Stimulated activated CD4-positive, alpha-beta T cell treated with anti-CD3 and anti-CD28 coated beads, TNF-alpha, amount 100 ng/mL, for 24 hours (primary cell): ENCODE results near the gene SECISBP2L.
"Not testable (repeated sequence)": the region's sequence is repeated elsewhere in the genome, so short reads cannot be mapped to it uniquely, and the experiment has no call there.

Source experiments
- DNase-seq, 3 experiments: peaks; one replicate each; pipeline ENCODE4 v3.0.0-alpha.2; 2020; ENCODE audit warnings: low read depth in 3 of 3

Gene SECISBP2L

DNA sequence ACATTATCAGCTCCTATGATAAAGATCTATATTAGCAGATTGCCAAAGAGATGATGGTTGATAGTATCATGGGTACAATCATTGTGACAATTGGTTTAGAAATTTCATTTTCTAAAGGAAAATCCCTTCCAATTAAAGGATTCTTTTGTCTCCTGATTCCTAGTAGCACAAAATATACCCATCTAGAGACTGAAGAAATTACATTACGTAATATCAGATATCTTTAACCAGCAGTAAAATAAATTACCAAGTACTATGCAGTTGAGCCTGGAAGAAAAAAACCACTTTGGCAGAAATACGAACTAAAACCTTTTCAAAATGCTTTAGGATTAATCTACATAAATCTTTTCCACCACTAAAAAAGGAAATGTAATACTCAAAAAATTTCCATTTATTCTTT lies 46.9 kb downstream of the SECISBP2L start:
- no peak for DNase-seq

DNA sequence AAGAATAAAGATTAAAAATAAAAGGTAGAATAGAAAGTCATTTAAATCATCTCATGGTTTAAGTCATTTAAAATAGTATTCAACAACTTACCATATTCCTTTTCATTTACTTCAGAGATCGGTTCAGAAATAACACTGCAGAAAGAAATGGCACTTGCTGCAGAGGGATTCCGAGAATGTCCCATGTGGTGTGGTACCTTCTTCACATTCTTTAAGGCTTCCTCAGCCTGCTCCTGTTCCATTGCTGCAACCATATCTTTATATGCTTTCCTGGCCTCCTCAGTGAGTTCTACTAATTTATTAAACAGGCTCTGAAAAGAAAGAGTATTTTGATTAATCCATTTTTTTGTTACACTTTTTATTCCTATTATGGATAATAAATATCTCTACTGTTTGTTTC lies 50.0 kb downstream of the SECISBP2L start:
- DNase-seq, result no peak

DNA sequence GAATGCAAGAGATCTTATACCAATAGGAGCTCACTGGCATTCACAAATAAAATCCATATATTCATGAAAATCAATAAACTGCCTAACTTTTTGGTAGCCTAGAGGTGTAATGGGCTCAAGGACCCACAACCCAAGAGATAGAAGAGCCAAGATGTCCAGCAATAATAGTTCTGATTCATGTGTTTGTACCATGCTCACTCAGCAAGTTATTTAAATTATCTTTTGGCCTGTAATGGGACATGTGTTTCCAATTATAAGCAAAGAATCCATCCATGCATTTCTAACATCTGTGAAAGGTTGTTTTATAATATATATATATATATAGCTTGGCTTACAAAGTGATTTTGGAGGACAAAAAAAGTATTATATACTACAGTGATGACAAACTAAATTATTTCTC lies 52.9 kb downstream of the SECISBP2L start:
- no peak for DNase-seq

DNA sequence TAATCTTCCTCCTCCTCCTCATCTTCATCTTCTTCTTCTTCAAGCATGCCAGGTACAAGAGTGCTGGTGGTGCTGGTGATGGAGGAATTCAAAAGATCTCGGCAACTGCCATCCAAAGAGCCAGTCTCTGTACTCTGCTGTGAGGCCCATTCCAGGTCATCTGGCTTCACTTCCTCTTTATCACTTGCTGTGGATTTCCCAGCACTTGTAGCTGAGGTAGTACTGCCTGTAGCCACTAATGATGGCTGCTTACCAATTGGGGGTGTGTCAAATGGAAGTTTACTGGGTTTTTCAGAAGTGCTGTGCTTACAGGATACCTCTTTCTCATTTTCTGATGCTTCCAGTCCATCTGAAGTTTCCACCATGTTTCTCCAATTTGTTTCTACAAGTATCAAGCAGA lies 53.7 kb downstream of the SECISBP2L start:
- DNase-seq, result no peak

DNA sequence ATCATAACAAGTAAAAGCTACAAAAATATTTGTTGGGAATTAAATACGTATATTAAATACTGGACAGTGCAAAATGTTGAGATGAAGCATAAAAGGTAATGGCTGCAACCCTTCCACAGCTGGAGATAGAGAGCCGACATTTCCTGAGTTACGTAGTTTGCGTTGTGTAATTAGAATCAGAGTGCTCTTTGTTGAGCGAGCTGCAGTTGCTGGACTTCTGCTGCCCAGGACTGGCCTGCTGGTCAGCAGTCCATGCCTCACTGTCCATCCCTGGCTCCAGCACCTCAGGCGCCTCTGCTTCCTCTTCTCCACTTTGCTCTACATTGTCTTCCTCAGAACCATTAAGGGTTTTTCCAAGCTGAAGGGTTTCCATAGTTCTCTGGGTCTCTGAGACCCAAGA lies 54.1 kb downstream of the SECISBP2L start:
- no peak for DNase-seq

DNA sequence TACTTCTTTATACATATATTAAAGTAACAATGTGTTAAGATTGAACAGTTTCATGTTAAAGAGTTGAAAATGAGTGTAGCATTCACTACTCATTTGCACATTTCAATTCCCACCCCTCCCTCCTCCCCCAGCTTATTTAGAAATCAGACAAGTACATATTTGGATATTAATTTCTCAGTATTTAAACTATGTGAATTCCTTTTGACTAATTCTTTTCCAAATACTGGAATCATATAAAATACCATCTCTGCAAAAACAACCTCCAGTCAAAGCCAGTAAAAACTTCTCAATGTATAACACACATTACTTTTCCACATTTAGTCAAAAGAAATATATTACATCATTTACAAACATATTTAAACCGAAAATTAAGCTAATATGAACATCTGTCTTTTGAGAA lies 57.1 kb downstream of the SECISBP2L start:
- DNase-seq, result no peak

DNA sequence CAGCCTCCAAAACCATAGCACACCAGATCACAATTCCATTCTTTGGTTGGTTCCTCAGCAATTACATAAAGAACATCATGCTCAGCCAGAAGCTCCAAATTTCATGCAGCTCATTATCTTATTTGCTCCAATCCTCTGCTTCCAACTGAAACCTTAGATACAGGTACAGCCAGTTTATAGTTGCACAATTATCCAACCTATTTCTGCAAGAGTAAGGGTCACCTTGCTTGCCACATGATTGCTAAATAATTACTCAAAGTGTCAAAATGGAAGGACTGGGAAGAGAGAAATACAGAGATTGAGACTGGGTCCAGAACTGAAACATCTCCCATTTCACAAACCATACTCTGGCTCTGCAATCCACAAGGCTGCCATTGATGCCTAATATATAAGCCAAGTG lies 59.1 kb downstream of the SECISBP2L start:
- DNase-seq, result no peak

DNA sequence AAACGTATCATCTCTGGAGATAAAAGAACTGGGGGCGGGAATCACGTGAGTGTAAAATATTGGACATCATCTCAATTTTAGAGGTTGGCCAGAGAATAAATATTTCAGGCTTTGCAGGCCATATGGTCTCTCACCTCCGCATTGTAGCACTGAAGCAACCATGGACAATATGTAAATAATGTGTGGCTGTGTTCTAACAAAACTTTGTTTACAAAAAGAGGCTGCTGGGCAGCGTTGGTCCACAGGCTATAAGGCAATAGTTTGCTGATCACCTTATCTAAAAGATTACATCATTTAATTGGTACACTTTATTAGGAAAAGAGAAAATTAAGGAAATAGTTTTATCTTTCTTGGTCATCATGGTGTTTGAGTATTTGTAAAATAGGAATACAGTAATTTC lies 60.0 kb downstream of the SECISBP2L start:
- no peak for DNase-seq

DNA sequence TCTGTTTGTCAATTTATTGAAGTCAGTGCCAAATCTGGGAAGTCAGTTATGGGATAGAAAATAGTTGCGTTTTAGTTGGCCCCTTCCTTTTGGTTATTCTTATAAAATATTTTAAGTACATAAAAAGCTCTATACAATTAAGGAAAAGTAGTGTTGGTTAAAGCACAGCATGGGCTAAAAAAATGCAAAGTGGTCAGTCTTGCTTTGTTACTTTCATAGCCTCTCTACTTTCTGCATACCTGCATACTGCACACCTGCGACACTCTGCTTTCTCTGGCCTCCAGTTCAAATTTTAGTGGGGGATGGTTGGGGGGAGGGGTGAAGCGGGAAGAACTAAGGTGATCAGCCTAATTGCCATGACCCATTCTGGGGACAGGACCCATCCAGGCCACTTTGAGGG lies 60.7 kb downstream of the SECISBP2L start:
- no peak for DNase-seq

DNA sequence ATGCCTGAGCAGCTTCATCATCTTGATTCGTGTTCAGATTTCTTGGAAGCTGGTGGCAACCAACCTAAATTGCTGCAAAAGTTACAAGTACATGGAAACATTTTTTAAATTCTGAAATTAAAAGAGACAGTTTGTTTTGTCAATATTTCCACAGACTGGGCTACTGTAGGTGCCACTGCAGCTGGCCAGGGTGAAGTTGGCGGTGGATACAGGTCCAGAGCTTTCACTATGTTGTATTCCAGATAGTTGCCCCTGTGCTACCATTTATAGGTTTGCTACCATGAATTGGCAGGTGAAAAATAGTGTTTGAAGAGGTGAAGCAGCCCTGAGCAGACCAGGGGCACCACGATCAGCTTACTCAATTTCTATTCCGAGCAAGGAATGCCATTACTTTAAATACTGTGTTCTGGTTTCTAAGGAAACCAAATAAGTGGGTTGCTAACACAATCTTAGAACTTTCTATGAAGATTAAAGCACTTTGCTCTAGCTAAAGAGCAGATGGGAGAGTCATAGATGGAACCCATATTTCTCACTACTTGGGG lies 61.4 kb downstream of the SECISBP2L start:
- no peak for DNase-seq

DNA sequence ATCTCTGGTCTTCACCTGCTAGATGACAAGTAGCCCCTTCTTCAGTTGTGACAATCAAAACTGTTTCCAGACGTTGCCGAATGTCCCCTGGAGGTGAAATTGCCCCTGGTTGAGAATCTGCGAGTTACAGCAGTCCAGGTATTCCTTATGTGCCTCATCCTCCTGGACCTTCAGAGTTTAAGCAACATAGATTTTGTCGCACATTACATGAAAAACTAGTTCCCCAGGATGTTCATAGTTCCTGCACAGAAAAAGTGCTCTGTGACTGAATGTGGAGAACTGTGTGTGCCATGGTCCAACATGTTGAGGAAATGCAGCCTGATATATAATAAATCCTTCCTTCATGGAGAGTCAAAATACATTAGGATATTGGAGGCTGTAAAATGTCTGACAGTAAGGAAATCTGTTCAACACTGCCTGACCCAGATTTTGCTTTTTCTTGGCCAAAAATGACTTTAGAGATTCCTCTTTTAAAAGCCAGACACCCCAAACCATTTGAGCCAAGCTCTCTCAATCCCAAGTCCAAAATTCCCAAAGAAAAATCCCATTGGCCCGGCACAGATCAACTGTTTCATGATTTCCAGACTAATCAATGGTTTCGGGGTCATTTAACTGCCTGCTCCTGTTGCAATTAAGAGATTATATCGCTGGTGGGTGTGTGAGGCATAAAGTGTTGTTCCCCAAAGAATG lies 62.1 kb downstream of the SECISBP2L start:
- DNase-seq, result no peak

DNA sequence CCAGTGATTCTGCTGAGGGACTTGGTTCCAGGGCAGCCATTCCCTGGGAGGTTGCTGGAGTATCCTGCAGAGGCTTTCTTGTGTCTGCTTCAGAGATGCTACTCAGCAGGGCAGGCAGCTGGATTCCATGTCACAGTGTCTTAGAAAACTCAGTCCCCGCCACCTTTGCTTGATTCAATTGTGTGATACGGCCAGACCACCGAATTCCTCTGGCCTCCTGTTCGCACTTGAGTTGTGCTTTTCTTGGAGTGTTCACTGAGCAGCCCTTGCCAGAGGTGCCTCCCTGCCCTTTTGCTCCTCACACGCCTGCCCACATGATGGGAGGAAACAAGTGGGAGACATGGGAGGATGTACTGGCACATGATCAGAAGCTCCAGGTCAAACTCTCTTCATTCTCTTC lies 62.9 kb downstream of the SECISBP2L start:
- DNase-seq, result no peak

DNA sequence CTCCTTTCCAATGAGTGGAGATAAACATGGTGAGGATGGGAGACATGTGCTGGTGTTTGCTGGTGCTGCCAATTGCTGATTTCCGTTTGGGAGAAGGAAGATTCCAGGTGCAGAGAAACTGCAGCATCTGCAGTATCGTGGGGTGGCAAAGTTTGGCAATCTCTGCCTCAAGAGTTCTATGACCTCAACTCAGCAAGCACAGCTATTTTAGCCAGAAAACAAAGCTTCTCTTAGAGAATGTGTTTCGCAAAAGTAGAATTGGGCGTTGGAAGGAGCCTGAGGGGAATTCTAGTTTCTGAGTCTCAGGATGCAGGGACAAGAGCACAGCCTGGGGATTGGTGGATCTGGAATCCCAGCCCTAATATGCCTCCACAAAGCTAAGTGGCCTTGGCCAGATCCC lies 64.3 kb downstream of the SECISBP2L start:
- no peak for DNase-seq

DNA sequence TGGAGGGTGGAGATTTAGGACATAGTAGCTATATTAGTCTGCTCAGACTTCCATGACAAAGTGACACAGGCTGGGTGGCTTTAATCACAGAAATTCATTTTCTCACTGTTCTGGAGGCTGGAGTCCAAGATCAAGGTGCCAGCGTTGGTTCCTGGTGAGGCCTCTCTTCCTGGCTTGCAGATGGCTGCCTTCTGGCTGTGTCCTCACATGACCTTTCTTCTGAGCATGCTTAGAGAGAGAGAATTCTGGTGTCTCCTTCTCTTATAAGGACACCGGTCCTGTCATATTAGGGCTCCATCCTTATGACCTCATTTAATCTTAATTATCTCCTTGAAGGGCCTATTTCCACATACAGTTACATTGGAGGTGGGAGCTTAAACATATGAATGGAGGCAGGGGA lies 67.6 kb downstream of the SECISBP2L start:
- no peak for DNase-seq

DNA sequence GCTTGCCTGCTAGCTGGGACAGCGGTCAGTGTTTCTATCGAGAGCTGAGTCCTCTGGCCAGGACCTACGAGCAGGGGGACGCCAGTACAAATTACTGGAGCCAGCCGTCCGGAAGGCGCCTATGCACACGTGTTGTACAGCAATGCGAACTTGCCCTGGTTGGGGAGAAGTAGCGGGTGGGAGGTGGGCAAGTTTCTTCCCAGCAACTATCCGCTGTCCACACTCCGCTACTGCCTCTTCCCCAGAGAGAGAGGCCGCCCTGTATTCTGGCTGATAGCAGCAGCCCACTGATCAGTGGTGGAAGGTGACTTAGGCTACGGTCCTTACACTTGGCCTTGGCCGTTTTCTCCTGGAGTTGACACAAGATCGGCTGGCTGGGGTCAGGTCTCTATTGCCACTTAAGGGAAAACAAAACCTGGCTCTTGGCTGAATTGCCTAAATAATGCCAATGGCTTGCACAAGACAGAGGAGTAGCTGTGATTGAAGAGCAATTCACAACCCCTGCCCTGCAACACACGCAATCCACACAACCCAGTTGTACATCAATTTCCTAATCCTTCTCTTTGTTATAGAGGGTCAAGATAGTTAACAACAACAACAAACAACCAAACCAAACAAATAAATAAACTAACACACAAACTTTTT lies 69.7 kb downstream of the SECISBP2L start:
- no peak for DNase-seq

DNA sequence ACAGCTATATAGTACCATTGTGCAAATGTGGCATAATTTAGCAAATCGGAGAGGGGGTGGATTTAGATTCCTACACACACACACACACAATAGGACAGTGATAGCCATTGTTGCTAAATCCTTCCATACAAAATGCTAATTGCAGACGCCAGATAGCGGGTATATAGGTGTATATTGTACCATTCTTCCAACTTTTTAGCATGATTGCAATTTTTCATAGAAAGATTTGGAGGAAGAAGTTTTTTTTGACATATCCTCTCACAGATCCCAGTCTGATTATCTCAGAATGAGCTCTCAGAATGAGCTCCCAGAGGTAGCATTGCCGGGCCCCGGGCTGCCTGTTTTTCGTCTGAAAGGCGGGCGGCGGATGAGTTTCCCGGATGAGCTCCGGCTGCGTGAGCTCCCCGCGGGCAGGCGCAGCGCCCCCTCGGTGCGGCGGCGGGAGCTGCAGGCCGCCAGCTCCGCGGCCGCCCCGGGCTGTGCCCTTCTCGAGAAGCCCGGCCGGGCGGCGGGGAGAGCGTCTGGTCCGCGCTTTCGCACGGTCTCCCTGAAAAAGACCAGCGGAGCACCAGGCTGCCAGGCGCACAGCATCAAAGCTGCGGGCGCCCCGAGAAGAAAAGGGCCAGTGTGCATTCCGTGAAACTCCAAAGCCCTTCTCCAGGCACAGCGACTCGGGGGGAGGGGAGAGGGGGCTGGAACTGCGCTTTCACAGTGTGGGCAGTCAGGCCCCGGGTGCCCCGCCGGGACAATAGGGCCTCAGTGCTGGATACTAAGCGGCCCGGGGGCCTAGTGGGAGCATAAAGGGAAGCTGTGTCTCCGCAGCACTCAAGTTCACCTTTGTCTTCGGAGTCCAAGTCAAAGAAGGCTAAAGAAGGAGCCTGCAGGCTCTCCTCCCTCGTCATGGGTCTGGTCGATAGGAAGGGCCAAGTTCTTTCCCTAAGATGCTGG lies 70.5 kb downstream of the SECISBP2L start:
- peak; percentile 33 to 75 (median 62) for DNase-seq

DNA sequence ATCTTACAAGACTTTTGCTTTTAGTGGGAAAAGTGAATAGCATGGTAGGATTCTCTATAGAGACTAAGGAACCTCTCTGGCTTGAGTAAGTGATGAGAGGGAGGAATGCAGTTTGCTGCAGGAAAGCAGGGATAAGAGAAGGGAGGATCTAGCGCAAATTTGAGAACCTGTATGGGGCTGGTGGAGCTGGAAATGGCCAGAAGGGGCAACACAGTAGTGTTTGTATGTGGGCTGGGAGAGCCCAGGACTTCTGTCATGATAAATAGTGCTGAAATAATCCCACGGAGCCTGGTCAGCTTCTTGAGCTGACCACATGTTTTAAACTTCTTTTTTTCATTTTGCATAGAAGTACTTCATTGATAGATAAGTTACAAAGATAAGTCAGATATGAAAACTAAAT lies 71.4 kb downstream of the SECISBP2L start:
- no peak for DNase-seq

DNA sequence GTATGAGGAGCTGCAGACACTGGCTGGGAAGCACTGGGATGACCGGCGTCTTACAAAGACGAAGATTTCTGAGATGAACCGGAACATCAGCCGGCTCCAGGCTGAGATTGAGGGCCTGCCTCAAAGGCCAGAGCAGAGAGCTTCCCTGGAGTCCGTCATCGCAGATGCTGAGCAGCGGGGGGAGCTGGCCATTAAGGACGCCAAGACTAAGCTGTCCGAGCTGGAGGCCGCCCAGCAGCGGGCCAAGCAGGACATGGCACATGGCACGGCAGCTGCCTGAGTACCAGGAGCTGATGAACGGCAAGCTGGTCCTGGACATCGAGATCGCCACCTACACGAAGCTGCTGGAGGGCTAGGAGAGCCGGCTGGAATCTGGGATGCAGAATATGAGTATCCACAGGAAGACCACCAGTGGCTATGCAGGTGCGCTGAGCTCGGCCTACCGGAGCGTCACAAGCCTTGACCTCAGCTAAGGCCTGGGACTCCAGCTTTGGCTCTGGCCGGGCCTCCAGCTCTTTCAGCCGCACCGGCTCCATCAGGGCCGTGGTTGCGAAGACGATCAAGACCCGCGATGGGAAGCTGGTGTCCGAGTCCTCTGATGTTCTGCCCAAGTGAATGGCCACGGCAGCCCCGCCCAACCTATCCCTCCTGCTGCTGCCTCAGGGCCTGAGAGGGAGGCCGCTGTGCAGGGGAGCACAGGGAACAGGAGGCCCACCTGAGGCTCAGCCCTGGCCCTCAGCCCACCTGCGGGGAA lies 73.3 kb downstream of the SECISBP2L start:
- DNase-seq, result no peak

DNA sequence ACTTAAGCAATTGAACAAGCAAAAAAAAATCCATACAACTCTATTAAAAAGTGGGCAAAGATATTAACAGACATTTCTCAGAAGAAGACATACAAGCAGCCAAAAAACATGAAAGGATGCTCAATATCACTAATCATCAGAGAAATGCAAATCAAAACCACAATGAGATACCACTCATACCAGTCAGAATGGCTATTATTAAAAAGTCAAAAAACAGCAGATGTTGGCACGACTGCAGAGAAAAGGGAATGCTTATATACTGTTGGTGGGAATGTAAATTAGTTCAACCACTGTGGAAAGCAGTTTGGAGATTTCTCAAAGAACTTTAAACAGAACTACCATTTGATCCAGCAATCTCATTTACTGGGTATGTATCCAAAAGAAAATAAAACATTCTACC lies 75.3 kb downstream of the SECISBP2L start:
- DNase-seq, result not testable (repeated sequence)

DNA sequence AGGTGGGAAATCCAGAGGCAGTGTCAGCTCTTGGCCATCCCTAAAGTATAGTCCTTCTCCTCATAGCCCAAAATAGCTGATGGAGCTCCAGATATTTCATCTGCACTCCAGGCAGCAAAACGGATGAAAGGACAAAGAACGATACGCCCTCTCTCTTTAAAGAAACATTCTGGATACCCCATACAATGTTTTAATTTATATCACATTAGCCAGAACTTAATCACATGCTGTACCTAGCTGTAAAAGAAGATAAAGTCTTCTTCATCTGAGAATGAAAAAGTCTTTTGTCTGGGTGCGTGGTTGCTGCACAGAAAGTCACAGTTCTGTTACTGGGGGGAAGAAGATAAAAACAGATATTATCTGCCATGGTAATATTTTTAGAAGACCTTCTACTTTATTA lies 78.2 kb downstream of the SECISBP2L start:
- DNase-seq, result no peak

DNA sequence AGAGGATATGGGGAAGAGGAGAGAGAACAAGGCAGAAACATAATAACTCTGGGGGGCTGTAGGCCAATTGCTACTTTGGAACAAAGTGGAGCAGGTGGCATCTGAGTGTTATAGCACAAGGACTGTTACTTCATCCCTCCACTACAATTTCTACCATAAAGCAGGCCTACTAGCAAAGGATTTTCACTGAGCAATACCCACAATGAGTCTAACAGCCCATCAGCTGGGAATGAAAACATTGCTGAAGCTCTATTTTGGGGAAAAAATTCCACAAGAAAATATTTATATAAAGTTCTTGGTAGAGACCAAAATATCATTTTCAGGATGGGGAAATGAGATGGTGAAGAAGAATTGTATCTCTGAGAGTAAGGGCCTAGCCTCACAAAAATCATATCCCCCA lies 78.9 kb downstream of the SECISBP2L start:
- no peak for DNase-seq
